AG09309 (cell line): ENCODE data around the gene EPHA5.

ENCODE experiments used
- DNase-seq: peaks from one replicate; pipeline ENCODE4 v3.0.0-alpha.2; 2010; ENCODE audit warnings: low read depth
- H3K4me3 ChIP-seq: 2 replicates; pipeline ENCODE4 v1.5.1; 2011; ENCODE audit warnings: mild to moderate bottlenecking, low read depth, low read length, moderate library complexity; ENCODE audit not compliant: control insufficient read depth
- TF ChIP-seq, protein P1 (sequence below): IDR thresholded peaks from 2 replicates; pipeline ENCODE4 v1.5.1; 2011; ENCODE audit warnings: mild to moderate bottlenecking, low read depth, low read length, inconsistent platforms; ENCODE audit not compliant: insufficient read depth, control insufficient read depth; ENCODE audit errors: missing control alignments

The EPHA5 gene

DNA sequence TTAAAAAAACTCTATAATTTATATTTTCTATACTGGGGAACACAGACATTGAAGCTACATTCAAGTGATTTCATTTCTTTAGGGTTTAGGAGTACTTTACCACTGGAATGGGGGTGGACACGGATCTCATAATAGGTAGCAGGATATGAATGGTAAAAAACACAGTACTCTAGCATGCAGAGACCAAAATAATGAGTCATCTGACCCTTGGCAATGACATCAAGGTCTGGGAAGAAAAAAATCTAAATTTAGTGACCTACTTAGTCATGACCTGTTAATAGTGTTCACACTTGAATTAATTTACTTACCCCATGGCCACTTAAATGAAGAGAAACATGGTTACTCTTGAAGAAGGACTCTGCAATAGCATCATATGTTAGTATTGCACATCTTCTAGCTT lies 187.9 kb downstream of the EPHA5 start:
- TF ChIP-seq, protein P1, sequence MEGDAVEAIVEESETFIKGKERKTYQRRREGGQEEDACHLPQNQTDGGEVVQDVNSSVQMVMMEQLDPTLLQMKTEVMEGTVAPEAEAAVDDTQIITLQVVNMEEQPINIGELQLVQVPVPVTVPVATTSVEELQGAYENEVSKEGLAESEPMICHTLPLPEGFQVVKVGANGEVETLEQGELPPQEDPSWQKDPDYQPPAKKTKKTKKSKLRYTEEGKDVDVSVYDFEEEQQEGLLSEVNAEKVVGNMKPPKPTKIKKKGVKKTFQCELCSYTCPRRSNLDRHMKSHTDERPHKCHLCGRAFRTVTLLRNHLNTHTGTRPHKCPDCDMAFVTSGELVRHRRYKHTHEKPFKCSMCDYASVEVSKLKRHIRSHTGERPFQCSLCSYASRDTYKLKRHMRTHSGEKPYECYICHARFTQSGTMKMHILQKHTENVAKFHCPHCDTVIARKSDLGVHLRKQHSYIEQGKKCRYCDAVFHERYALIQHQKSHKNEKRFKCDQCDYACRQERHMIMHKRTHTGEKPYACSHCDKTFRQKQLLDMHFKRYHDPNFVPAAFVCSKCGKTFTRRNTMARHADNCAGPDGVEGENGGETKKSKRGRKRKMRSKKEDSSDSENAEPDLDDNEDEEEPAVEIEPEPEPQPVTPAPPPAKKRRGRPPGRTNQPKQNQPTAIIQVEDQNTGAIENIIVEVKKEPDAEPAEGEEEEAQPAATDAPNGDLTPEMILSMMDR = no peak
- DNase-seq = no peak
- H3K4me3 ChIP-seq = no peak overlapping the region

GRCh38 chr4:65472531-65472930 lies 197.8 kb downstream of the EPHA5 start:
- no peak overlapping the region for H3K4me3 ChIP-seq
- TF ChIP-seq, protein P1 = no peak
- no peak for DNase-seq

- H3K4me3 ChIP-seq = no peak overlapping the region
- DNase-seq = no peak
- TF ChIP-seq, protein P1 = no peak
Measured at GRCh38 chr4:65467068-65467680, 203.1 kb downstream of the EPHA5 start.

GRCh38 chr4:65461781-65462180 lies 208.5 kb downstream of the EPHA5 start:
- DNase-seq = no peak
- no peak overlapping the region for H3K4me3 ChIP-seq
- TF ChIP-seq, protein P1 = no peak

DNA sequence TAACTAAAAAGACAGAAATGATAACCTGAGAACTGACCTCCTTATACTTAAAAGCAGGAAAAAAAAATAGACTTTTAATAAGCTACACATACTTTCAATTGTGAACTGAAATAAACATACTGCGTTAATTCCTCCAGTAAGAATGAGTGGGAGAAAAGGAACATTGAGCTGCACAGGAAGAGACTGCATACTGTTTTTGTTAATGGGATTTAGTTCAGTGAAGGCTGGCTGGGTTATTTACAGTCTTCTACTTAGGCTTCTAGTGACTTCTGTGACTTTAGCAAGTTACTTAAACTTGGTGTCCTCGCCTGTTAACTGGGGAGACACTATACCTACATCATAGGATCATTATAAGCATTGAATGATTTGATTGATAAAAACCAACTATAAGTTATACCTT lies 213.3 kb downstream of the EPHA5 start:
- TF ChIP-seq, protein P1 = no peak
- no peak overlapping the region for H3K4me3 ChIP-seq
- no peak for DNase-seq

DNA sequence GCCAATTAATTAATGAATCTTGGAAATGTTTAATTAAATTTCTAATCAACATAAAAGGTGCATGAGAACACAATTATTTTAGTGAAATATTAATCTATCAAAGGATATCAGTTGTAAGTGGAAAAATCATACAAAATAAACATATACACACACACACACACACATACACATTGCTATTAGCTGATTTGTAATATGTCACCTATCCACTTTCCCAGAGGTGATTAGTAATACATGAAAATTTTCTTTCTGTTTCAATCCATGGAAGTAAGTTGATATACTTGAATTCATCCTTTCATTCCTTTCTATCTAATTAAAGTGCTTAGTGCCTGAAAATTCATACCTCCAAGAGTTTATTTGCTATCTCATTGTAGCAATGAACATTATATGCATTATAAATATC lies 213.7 kb downstream of the EPHA5 start:
- TF ChIP-seq, protein P1 = no peak

DNA sequence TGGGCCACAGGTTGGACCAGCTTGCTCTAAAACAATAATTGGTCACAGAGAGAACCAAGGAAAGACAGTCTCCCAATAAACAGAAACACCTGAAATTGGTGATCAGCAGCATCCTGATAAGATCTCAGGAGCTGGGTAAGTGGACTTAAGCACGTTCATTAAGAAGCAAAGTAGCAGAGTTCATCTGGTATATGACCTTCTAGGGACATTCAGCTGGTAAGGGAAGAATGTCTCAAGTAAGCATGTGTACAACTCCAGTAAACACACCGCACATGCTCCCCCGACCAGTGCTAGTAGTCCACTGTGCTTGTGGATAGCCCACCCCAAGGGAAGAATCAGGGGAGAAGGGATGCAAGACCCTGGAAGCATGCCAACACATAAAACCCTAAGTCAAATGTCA lies 216.9 kb downstream of the EPHA5 start:
- no peak for DNase-seq
- TF ChIP-seq, protein P1 = no peak
- no peak overlapping the region for H3K4me3 ChIP-seq

More for the DNA sequence above, 213.7 kb downstream of the EPHA5 start:
- no peak for DNase-seq
- no peak overlapping the region for H3K4me3 ChIP-seq
